DMS 273 treated with DMSO at 0.1 percent for 48 hours (cell line): ENCODE measurements around the gene PCDHGB1.
"Not testable (repeated sequence)": the region's sequence is repeated elsewhere in the genome, so short reads cannot be mapped to it uniquely, and the experiment has no call there.

ENCODE experiments used
- DNase-seq: peaks from one replicate; lab custom pipeline; 2025; lab: John Stamatoyannopoulos, UW

PCDHGB1 gene

GRCh38 chr5:141383345-141383744 lies 33.4 kb downstream of the PCDHGB1 start:
- no peak for DNase-seq

- DNase-seq, result no peak
Observed at GRCh38 chr5:141384471-141385267, 34.8 kb downstream of the PCDHGB1 start.

GRCh38 chr5:141387557-141388311 lies 37.8 kb downstream of the PCDHGB1 start, which contains the start of gene PCDHGB4:
PCDHGB4 (plus strand) TSS chr5:141387698; CDS start chr5:141387885, 187 bp downstream.
- not testable (repeated sequence) for DNase-seq

- no peak for DNase-seq
Observed at GRCh38 chr5:141388661-141389060, 38.8 kb downstream of the PCDHGB1 start.

- DNase-seq, result no peak
Observed at GRCh38 chr5:141389153-141390042, 39.5 kb downstream of the PCDHGB1 start.

- no peak for DNase-seq
Observed at GRCh38 chr5:141392429-141393198, 42.7 kb downstream of the PCDHGB1 start, which contains the start of gene PCDHGA8. PCDHGA8 (plus strand) TSS chr5:141392633; CDS start chr5:141392814, 181 bp downstream.

- DNase-seq, result no peak
Observed at GRCh38 chr5:141393267-141393666, 43.4 kb downstream of the PCDHGB1 start.

- not testable (repeated sequence) for DNase-seq
Observed at GRCh38 chr5:141394401-141395187, 44.7 kb downstream of the PCDHGB1 start.

GRCh38 chr5:141397756-141398551 lies 48.1 kb downstream of the PCDHGB1 start, which contains the start of gene PCDHGB5:
PCDHGB5 (plus strand) TSS chr5:141397947; CDS start chr5:141398128, 181 bp downstream.
- not testable (repeated sequence) for DNase-seq

GRCh38 chr5:141398608-141399007 lies 48.7 kb downstream of the PCDHGB1 start:
- no peak for DNase-seq

- no peak for DNase-seq
Observed at GRCh38 chr5:141399555-141400258, 49.8 kb downstream of the PCDHGB1 start.
